GM19438 (cell line): Measurements from ENCODE around the gene ADARB2.
"Not testable (repeated sequence)": the region's sequence is repeated elsewhere in the genome, so short reads cannot be mapped to it uniquely, and the experiment has no call there.

Experiments
- ATAC-seq: cut with Tn5 transposase; IDR thresholded peaks from one replicate; pipeline ENCODE4 v1.9.1; 2021; ENCODE audit warnings: low read depth; ENCODE audit not compliant: unreplicated experiment

The ADARB2 gene

GRCh38 chr10:1366811-1367425 is 370.4 kb downstream of the ADARB2 start:
- ATAC-seq = no peak

DNA sequence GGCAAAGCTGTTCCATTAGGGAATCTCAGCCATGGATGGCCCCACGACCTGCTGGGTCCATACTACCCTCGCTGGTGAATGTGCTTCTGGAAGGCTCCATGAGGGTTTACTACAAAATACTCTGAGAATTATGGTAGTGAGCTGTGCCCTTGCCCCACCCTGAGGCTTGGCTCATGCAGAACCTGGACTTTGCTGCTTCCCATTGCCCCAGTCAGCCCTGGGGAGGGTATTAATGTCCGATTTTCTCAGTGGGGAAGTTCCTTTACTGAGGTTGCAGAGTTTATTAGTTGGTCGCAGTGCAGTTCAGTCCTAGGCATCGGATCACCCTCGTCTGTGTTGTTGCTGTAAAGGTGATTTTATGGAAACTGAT is 371.0 kb downstream of the ADARB2 start:
- ATAC-seq = no peak

DNA sequence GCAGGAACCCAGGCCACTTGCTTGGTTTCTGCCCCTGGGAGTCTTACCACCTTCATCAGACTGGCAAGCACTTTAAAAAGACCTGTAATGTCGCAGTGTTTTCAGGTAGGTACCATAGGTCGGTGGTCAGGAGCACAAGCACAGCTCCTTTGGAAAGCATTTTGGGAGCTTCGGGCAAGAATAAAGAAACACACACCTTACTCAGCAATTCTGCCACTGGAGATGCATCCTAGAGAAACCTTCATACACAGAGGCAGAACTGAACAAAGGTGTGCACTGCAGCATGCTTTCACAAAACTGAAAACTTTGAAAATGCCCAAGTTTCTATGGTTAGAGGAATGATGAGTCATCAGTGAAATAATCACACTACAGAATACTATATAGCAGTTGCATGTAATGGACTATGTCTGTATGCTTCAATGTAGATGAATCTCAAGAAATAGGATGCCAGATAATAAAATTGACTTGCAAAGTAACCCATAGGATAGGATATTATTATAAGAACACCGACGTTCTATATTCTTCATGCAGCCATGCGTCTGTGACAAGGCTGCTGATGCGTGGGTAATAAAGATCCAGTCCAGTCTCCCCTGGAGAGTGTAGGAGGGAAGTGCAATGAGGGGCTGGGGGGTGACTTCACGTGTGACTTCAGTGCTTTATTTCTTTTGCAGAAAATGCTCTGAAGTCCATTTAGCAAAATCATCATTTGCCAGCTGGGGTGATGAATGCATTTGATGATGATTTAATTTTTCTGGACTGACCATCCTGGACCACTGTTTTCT is 371.6 kb downstream of the ADARB2 start:
- no peak for ATAC-seq

GRCh38 chr10:1364151-1364910 is 373.0 kb downstream of the ADARB2 start:
- ATAC-seq = no peak

DNA sequence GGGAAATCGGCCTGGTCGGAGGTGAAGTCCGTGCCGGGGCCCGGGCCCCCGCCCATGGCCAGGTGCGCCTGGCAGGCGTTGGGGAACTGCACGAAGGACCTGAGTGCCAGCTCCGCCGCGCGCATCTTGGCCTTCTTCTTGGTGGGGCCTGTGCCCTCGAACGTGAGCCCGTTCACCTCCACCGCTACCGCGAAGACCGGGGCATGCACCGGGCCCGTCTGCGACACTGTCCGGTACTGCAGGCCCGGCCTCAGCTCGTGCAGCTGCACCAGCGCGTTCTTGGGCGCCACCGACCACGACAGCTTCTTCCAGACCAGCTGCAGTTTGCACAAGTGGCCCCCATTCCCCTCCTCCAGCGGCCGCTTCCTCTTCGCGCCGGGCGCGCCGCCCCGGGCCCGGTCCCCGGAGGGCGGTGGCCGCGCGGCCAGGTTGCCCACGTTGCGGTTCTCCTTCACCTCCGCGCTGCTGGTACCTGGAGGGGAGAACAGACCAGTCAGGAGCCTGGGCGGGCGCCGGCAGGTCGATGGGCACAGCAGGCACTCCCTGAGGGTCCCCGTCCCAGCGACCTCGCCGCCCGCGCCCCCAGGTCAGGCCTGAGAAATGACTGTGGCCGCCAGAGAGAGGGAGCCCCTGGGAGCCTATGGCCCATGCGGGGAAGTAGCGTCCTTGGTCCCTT is 373.7 kb downstream of the ADARB2 start:
- ATAC-seq = no peak

- no peak for ATAC-seq
Observed at GRCh38 chr10:1362589-1363445, 374.5 kb downstream of the ADARB2 start.

GRCh38 chr10:1361411-1362105 is 375.8 kb downstream of the ADARB2 start:
- no peak for ATAC-seq

GRCh38 chr10:1360558-1361164 is 376.7 kb downstream of the ADARB2 start:
- ATAC-seq = no peak

DNA sequence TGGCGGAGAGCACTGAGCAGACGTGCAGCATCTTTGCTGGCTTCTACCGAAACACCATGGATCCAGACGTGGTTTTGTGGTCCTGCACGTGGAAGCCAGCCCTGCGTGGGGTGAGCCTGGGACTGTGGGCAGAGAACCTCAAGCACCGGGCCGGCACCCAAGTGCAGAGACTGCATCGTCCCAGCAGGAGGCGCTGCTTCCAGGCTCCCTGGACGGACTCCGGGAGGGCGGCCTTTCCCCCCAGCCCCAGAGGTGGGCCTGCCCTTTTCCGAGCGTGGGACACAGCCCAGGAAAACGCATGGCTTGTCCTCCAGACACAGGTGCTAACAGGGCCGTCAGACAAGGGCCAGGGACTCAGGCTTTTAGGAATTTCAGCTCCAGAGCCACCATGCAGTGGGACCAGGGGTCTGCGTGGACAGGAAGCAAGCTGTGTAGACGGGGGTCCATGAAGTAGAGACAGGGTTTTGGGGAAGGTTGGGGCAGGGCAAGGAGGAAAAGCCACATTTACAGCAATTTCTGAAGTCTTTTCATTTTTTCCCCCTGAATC is 377.2 kb downstream of the ADARB2 start:
- no peak for ATAC-seq

- ATAC-seq = no peak
Observed at GRCh38 chr10:1359626-1359955, 377.7 kb downstream of the ADARB2 start.

DNA sequence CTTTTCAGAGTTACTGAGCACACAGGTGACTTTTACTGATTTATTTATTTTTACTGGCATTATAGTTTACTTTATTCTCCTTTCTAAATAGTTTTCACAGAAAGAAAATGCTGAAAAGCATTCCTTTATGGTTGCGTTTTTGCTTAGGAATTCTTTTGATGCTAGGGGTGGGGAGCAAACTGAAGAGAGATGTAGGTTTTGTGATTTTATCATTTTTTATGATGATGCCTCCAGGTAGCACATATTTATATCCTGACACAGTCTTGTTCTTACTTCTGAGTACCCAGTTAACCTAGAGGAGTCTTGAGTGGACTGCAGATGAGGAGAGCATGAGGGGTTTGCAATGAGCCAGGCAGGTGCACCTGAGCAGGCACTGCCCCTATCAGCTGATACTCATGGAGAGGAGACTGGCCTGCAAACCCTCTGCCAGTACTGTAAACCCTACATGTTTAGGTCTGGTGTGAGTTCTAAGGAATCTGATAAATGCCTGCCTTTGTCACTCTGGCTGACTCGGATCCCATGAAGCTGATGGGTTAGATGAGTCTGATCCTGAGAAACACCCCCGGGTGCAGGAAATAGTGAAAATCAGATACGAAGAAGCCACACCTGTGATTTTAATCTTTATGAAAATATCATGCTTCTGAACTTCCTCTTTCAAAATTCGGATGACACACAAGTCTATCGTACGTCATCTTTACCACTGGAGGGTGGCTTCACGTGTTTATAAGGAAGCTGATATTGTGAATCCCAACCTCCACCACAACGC is 378.3 kb downstream of the ADARB2 start:
- no peak for ATAC-seq

GRCh38 chr10:1358147-1358546 is 379.2 kb downstream of the ADARB2 start:
- no peak for ATAC-seq

GRCh38 chr10:1356349-1356748 is 381.0 kb downstream of the ADARB2 start:
- no peak for ATAC-seq

- no peak for ATAC-seq
Observed at GRCh38 chr10:1354809-1355710, 382.3 kb downstream of the ADARB2 start.

DNA sequence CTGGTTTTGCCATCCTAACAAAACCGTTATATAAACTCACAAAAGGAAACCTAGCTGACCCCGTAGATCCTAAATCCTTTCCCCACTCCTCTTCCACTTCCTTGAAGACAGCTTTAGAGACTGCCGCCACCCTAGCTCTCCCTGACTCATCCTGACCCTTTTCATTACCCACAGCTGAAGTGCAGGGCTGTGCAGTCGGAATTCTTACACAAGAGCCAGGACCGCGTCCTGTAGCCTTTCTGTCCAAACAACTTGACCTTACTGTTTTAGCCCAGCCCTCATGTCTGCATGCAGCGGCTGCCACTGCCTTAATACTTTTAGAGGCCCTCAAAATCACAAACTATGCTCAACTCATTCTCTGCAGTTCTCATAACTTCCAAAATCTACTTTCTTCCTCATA is 385.0 kb downstream of the ADARB2 start:
- ATAC-seq = not testable (repeated sequence)

DNA sequence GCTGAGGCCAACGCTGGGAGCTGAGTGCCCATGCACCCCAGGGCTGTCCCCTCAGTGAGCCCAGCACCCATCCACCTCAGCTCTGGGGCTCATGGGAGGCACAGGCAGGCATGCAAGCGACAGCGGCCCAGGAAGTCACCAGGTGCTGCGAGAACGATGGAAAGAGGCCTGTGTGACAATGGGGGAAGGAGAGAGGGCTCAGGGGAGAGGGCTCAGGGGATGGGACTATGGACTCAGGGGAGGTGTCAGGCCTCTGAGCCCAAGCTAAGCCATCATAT is 388.6 kb downstream of the ADARB2 start:
- no peak for ATAC-seq

- no peak for ATAC-seq
Observed at GRCh38 chr10:1347962-1348772, 389.2 kb downstream of the ADARB2 start.
